Measurements from ENCODE around the gene OR8K1.

Gene OR8K1

GRCh38 chr11:56345739-56346138 lies at the start of gene OR8K1:
Gene OR8K1, plus strand, starts transcription at chr11:56346039. Its CDS starts 0 bp downstream, at chr11:56346039.
- no peak for DNase-seq

GRCh38 chr11:56296898-56297297 lies 48.9 kb upstream of the OR8K1 start:
- DNase-seq = no peak

- DNase-seq = no peak
Measured at GRCh38 chr11:56307836-56308235, 38.0 kb upstream of the OR8K1 start.

GRCh38 chr11:56314844-56315243 lies 31.0 kb upstream of the OR8K1 start, which contains the start of gene OR8K3:
Gene OR8K3, plus strand, starts transcription at chr11:56315144. Its CDS starts 3,163 bp downstream, at chr11:56318307.
- DNase-seq = no peak

GRCh38 chr11:56331861-56332491 lies 13.9 kb upstream of the OR8K1 start:
- DNase-seq = no peak

GRCh38 chr11:56333156-56333555 lies 12.7 kb upstream of the OR8K1 start:
- DNase-seq = no peak

- no peak for DNase-seq
Measured at GRCh38 chr11:56340289-56340688, 5.5 kb upstream of the OR8K1 start.

GRCh38 chr11:56353991-56354390 lies 8.2 kb downstream of the OR8K1 start, which contains the start of gene OR8J1:
Gene OR8J1, plus strand, starts transcription at chr11:56354291. Its CDS starts 5,956 bp downstream, at chr11:56360247.
- no peak for DNase-seq

- DNase-seq = no peak
Measured at GRCh38 chr11:56375324-56375723, 29.5 kb downstream of the OR8K1 start, which contains the start of gene OR8U1. Gene OR8U1, plus strand, starts transcription at chr11:56375624. Its CDS starts 0 bp downstream, at chr11:56375624.

- DNase-seq = no peak
Measured at GRCh38 chr11:56380120-56380519, 34.3 kb downstream of the OR8K1 start.

GRCh38 chr11:56394381-56394780 lies 48.5 kb downstream of the OR8K1 start:
- no peak for DNase-seq

- DNase-seq = no peak
Measured at GRCh38 chr11:56396047-56396446, 50.2 kb downstream of the OR8K1 start.
